Glomerular endothelial cell (primary cell): ENCODE measurements around the gene CRIP1. TPM values are rescaled to one million over a fixed set of nuclear protein-coding genes. Genes with fewer than 3 reads are reported as not detected.

Experiments used
- DNase-seq: peaks from one replicate; pipeline ENCODE4 v3.0.0-alpha.2; 2011; ENCODE audit warnings: low read depth, low spot score; ENCODE audit errors: extremely low read depth
- total RNA-seq: library from RNA; depleted of rRNA; stranded (reverse); fragments of >200 nt; gene quantifications from 2 replicates; pipeline ENCODE4 v1.2.3, GENCODE V29; 2015

The CRIP1 gene, protein sequence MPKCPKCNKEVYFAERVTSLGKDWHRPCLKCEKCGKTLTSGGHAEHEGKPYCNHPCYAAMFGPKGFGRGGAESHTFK
- total RNA-seq, result 2.0 TPM in 1 of 2 replicates, not detected in the other

DNA sequence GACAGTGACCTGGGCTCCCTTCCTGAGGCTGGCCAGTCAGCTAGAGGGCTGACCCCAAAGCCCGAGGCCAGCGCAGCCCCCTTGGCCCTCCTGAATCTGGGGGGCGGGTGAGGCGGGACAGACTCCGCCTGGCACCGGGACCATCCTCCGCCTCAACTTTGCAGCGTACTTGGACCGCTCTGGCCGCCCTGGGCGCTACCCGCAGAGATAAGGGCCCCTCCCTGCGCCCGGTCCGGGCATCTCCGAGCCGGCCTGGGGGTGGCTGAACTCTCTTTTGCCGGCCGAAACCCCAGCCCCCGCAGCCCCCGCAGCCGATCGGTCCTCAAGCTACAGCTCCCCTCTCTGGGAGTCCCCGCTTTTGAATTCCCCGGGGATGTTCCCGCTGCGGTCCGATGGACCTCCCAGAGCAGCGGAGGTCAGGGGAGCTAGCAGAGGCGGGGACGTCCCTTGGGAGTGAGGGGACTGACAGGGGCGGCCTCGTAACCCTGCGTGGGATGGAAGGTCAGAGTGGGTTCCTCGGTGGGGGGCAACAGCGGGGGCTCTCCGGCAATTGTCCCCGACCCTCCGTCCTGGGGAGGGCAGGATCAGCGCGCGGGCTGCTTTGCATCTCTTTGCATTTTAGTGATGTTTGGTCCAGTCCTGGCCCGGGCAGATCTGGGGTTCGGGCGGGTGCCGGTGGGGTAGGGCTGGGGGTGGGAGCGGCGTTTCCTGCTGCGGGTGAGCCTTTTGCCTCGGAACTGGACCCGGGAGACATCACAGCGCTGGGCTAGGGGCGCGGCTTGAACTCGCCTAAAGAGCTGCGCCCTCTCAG, at the start of gene CRIP1:
CRIP1 (plus strand) TSS at position 724 of the 811 bp plus-strand sequence. CDS start 374 bp downstream, outside the sequence.
- no peak for DNase-seq

DNA sequence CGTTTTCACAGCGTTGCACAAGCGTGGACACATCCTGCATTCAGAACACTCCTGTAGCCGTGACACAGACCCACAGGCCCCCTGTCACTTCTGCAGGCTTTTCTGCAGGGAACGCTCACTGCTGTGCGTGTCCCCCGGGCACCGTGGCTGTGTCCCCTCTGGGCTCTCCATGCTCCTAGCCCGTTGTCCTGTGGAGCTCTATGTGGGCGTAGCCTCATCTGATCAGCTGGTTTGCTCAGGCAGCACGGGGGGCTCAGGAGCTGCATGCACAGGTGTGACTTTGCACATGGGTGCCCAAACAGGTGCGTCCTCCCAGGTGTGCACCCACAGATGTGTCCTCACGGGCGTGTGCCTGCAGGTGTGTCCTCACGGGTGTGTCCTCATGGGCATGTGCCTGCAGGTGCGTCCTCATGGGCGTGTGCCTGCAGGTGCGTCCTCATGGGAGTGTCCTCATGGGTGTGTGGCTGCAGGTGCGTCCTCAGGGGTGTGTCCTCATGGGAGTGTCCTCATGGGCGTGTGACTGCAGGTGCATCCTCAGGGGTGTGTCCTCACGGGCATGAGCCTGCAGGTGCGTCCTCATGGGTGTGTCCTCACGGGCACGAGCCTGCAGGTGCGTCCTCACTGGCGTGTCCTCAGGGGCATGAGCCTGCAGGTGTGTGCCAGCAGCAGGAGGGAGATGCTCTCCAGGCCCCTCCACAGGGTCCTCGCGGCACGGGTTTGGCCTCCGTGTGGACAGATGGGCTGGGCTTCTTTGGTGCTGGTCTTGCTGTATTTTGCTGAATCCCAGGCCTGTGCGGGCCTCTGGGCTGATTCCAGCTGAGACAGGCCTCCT, 49.6 kb upstream of the CRIP1 start:
- no peak for DNase-seq

DNA sequence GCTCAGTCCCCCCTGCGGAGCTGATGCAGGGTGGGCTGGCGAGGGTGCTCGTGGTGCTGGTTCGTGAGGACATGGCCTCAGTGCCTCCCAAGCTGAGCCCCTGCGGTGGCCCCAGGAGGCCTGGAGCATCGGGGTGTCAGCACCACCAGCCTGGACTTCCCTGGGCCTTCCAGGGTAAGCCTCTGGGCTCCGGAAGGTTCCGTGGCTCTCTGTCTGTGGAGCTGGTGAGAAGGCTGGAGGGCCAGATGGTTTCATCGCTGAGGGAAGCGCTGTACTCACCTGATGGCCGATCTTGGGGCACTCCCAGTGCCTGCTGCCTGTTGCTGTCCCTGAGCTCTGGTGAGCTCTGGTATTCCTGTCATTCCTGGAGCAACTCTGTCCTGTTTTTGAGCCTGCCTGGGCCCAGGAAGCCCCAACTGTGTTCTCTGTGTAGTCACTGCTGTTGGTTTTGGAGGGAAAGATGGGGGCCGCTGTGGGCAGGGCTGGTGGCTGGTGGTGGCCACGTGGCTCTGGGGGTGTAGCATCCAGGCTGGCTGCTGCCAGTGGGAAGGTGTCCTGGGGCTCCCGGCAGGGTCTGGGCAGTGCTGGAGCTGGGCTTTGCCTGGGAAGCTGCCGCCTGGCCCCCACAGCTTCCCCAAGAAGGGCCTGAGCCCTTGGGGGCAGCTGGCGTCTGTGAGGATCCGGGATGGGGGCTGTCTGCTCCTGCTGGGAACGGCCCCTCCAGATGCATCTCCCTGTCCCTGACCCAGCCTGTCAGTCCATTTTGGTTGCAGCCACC, 48.8 kb upstream of the CRIP1 start:
- no peak for DNase-seq

DNA sequence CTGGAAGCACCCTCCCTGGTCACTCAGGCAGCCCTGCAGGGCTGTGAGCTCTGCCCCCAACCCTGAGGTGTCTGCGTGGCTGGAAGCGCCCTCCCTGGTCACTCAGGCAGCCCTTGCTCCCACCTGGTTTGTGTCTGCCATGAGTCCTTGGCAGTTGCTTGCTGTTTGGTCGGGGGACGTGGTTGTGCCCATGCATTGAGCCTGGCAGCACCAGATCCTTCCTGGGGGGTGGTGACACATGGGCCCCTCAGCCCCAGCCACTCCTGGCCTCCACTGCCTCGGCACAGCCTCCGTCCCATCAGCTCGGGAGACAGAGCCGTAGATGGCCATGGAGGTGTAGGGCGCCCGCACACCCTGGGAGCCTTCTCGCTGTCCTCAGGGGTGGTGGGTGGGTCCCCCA, 47.5 kb upstream of the CRIP1 start:
- DNase-seq, result no peak

DNA sequence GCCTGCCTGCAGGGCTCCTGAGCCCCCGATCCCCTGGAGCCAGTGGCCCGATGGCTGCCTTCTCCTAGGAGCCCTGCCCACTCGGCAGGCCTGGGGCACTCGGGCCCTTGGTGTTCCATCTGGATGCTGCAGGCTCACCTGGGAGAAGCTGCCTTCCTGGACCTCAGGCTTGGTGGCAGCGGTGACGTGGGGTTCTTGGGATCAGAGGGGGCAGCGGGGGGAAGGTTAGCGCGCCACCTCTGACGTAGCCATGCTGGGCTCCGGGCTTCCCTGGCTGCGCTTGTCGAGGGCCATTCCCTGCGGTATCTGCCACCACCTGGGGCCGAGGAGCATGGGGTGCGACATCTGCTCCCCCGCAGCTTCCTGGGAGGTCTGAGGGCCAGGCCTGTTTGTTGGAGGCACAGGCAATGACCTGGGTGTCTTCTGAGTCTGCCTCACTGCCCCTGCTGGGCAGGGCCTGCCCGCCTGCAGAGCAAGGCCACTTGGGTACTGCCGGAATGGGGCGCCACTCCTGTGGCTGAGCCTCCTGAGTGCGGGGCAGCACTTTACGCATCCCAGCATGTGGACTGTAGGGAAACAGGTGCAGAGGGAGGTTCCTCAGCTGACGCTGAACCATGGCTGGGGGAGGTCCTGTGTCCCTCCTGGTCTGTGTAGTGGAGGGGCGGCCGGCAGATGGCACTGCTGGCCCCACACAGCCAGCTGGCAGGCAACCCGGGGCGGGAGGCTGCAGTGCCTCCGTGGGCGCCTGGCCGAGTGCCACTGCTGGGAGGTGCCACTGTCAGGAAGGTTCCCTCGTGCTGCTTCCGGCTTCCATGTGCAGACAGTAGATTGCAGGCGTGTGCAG, 46.8 kb upstream of the CRIP1 start:
- DNase-seq, result no peak

DNA sequence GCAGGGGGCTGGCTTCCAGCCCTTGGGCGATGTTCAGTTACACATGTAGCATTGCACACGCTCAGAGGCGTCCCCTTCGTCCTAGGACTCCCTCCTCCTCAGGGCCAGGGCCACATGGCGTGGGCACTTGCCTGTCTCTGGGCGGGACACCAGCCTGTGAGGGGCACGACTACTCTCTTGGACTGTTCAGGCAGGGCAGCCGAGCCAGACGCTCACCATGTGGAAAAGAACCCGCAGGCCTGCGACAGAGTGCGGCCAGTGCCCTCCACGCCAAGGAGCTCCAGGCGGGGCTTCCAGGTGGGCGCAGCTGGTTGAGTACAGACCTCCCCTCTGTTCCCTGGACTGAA, 46.2 kb upstream of the CRIP1 start:
- no peak for DNase-seq

DNA sequence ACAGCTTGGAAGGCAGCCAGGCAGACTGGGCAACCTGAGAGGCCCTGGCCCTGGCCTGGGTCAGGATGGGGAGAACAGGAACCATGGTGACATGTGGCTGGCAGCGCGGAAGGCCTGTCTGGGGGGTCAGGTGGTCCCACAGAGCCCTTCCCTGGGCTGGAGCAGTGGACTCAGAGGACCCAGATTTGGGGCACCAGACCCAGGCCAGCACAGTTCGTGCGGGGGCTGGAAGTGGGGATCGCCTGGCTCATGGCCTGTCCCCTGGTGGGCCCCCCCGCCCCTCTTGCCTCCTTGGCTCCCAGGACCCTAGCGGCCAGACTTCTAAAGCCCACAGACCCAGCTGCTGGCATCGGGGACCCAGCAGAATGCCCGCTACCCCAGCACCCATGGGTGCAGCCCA, 45.7 kb upstream of the CRIP1 start:
- DNase-seq, result no peak

DNA sequence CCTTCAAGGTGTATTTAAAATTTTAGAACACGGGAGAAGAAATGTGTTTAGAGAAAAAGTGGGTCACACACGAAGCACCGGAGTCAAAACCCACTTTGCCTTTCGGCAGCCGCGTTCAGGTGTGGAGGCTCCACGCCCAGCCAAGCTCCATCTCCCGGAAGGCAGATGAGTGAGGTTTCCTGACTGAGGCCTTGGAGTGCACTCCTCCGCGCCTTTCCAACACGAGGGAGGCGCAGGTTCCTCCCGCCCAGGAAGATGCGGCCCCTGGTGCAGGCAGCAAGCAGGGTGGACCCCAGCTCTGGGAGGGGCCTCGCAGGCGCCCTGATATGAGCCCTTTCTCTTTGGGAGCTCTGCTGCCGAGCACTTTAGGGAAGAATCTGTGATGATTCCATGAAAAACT, 44.6 kb upstream of the CRIP1 start:
- DNase-seq, result no peak

DNA sequence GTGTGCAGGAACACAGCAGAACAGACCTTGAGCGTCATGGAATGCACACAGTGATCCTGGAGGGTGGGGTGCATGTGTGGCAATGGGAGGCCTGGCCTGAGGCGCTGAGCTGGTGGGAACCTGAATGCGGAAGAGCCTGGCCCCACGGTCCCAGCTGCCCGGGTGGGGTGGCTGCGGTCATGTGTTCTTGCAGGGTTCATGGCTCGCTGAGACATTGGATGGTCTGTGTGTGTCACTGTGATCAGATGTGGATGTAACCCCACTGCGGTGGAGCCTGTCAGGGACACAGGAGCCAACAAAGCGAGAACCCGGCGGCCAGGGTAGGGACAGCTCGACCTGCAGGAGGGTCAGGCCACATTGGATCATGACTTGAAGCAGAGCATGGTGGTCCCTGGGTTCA, 43.9 kb upstream of the CRIP1 start:
- DNase-seq, result no peak

DNA sequence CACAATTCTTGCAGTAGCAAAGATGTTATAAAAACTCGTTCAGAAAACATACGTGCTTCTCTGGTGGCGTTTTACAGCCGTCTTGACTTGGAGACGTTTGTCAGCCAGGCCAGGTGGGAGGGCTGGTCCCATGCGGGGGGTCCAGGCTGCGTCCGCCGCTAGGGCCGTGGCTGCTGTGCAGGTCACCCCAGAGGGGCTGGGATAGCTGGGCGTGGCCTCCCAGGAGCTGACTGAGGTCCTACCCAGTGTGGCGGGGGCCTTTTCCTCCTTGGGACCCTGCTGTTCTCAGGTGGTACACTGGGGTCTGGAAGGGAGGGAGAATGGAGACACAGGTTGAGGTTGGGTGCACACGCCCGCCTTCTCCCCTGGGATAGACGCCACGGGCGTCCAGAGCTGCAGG, 41.8 kb upstream of the CRIP1 start:
- no peak for DNase-seq

DNA sequence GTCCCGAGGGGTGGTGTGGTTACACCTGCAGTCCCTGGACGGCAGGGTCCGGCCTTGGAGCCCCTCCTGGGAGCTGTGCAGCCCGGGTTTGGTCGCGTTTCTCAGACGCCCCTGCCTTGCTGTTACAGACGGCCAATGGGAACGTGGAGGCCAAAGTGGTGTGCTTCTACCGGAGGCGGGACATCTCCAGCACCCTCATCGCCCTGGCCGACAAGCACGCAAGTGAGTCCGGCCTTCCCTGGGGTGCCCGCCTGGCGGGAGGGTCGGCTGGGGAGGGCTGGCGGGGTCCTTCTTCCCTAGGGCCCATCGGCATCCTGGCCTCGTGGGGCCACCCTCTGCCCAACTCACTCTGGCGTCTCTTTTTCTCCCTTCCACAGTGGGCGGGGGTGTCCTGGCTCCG, 41.4 kb upstream of the CRIP1 start:
- DNase-seq, result no peak

DNA sequence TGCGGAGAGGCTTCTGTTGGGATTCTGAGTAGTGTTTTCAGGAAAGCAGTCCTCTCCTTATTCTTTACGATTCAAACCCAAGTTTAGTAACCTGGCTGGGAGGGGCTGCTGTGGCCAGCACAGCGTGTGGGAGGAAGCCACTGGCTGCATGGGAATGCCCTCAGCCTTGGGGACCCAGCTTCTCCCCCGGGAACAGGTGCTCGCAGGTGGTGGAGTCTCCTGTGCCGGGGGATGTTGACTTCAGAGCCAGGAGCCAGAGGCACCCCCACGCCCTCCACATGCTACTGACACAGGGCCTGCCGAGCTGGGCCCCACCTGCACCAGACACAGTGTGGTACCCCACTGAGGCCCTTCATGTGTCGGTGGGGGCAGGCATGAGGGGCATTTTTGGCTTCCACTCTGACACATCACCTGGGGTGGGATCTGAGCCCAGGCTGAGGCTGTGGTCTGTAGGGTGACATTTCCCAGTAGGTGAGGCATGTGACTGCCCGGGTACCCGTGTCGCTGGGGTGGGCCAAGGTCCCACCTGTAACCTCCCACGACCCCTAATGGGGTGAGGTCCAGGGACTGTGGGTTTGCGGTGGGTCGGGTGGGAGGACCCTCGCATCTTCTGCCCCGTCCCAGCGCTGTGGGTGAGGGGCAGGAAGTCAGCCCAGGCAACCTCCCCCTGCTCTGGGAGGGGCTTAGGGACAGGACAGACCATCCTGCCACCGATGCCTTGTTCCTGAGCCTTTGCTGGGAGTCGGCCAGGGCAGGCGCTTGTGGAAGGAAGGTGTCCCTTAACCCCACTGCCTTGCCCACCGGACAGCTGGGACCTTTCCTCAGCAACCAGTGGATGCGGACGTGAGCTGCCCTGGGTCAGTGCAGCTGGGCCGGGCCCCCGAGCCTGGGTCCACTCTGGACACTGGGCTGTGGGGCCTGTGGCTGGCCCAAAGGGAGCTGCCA, 40.5 kb upstream of the CRIP1 start:
- DNase-seq, result no peak

DNA sequence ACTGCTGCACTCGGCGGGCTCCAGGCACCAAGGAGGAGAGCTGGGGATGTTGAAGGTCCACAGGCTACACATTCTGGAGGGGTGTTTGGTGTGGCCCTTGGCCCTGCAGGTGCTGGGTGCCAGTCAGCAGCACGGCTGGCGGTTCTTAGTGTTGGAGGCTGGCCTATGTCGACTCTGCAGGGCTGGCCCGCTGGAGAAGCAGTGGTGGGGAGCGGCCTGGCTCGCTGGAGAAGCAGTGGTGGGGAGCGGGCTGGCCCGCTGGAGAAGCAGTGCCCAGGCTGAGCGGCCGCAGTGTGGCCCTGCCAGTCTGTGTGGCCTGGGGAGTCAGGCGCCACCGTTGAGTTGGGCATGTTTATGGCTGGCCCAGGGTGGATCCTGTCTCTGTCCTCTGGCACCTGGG, 39.7 kb upstream of the CRIP1 start:
- DNase-seq, result no peak

DNA sequence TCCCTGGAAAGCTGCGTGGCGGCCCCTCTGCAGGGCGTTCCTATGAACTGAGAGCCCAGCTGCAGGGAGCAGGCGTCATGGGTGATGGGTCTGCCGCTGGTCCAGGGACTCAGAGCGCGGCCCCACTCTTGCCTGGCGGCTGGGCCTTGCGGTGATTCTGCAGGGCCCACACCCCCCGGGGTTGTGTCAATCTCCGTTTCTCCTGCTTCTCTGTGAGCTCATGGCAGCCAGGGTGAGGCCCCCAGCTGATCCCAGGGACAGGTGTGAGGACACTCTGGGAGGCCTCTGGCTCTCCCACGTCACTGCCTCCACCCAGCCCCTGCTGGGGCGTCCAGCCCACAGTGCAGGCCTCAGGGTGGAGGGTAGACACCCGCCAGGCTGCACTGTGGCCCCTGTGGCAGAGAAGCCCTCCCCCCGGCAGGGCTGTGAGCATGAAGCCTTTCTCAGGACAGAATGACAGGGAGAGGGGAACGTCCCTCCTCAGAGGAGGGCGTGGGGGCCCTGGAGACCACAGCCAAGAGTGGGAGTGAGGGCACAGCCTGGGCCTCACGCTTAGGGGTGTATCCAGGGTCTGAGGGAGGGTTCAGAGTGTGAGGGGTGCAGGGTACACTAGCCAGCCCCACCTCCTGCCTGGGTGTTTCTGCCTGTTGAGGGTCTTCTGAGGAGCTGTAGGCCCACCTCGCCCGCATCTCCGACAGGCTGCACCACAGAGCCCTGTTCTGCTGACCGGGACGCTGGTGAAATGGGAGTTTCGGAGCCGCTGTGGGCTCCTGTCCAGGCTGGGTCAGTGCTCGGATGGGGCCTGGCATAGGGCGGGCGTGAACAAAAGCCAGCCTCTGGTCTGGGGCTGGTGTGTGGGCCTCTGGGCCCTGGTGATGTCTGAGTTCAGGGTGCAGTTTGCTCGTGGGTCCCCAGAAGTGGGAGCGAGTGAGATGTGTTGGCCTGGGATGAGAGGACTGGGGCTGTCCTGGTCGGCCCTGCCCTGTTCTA, 38.7 kb upstream of the CRIP1 start:
- no peak for DNase-seq

DNA sequence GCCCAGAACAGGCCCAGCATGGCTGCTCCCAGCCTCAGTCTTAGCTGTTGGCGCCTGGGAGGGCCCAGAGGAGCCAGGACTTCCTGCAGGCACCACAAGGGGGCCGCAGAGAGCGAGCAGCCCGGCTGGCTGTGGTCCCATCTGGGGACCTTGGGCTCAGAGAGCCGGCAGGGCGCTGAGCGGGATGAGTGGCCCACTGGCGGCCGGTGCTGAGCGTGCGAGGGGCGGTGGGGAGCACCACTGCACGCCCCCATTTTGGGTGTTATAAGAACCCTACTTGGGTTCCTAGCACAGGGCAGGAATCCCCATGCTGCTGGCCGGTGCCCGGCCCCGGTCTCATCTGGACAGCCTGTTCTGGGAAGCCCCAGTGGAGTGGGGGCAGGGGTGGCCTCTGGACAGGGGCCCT, 38.0 kb upstream of the CRIP1 start:
- DNase-seq, result no peak

DNA sequence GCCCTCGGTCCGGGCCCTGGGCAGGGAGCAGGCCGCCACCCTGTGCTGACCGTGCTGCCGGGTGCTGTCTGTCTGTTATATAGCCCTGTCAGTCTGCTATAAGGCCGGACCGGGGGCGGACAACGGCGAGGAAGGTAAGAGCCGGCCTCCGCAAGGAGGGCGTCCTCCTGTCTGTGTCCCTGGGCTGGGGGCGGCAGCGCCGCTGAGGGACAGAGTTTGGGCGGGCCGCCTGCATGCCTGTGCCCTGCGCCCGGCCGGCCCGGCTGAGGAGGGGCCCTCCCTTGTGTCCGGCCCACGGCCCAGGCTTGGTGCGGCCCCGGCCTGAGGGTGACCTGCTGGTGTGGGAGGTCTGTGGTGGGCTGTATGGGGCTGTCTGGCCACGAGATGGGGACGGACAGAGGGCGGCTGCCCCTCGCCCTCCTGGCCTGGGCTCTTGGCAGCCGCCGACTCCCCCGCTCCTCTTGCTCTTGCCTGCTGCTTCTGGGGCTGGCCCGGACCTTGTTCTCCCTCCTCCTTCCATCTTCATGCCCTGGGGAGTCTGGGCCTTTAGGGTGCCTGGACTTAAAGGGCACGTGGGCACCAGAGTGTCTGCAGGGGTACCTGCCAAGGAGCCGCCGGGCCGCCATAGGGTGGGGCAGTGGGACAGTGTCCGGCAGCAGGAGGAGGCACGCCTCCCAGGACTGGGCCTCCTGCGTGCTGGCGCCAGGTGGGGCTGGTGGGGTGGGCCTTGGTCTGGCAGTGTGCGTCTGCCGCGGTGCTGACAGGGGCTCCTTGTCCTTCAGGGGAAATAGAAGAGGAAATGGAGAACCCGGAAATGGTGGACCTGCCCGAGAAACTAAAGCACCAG, 37.2 kb upstream of the CRIP1 start:
- no peak for DNase-seq

DNA sequence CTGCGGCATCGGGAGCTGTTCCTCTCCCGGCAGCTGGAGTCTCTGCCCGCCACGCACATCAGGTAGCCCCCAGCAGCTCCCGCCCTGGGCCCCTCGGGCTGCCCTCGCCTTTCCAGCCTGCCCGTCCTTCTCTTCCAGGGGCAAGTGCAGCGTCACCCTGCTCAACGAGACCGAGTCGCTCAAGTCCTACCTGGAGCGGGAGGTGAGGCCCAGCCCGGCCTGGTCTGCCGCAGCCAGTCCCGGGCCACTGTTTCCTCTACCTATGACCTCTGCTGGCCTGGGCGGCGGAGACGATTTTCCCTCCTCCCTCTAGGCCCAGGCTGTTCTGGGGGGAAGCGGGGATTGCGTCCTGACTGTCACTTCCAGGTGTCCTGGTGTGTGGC, 36.6 kb upstream of the CRIP1 start:
- DNase-seq, result no peak
